ENCODE results near the gene CHML. TPM values are rescaled to one million over a fixed set of nuclear protein-coding genes. Genes with fewer than 3 reads are reported as not detected.

CHML gene
- total RNA-seq, 2 donors from 2014 or later: 1.6 to 3.6 TPM

- H3K4me3 ChIP-seq: no peak overlapping the region
- ATAC-seq (no peak), DNase-seq (no peak)
- no peak for TF ChIP-seq CTCF (IDR thresholded peaks at IDR 0.05)
- no peak for TF ChIP-seq POLR2A (IDR thresholded peaks at IDR 0.05)
- no peaks in the 10 kb centered on the region for H3K27me3 ChIP-seq
- intact Hi-C loops (cut with DNase I): no loop called here
- no peaks in the 10 kb centered on the region for H3K9me3 ChIP-seq
- H3K27ac ChIP-seq: no peak overlapping the region
- H3K4me1 ChIP-seq: peaks cover 38% of the 10 kb centered on the region
- H3K36me3 ChIP-seq (replicated peaks in 1 of 2; ENCODE audit: insufficient read depth in 1 of 2, low read depth in 2 of 2): no peaks in the 10 kb centered on the region
- 65 to 88% methylated on average over 1 of the region's 1 CpG for WGBS, 2 donors
Observed at GRCh38 chr1:241611736-241612135, 28.4 kb downstream of the CHML start.

GRCh38 chr1:241611063-241611462 lies 29.1 kb downstream of the CHML start:
- 0 to 11% methylated on average over 3 of the region's 3 CpGs for WGBS, 2 donors
- no peak for DNase-seq
- no peaks in the 10 kb centered on the region for H3K27me3 ChIP-seq
- no peak overlapping the region for H3K27ac ChIP-seq
- H3K36me3 ChIP-seq (replicated peaks in 1 of 2; ENCODE audit: insufficient read depth in 1 of 2, low read depth in 2 of 2): no peaks in the 10 kb centered on the region
- intact Hi-C loops (cut with DNase I): no loop called here
- no peak overlapping the region for H3K4me3 ChIP-seq
- TF ChIP-seq POLR2A (IDR thresholded peaks at IDR 0.05) (no peak), CTCF (IDR thresholded peaks at IDR 0.05) (peak; percentile 24 to 76 (median 72))
- H3K9me3 ChIP-seq: no peaks in the 10 kb centered on the region
- H3K4me1 ChIP-seq: peaks cover 37% of the 10 kb centered on the region
- peak; percentile 76 for ATAC-seq

- H3K9me3 ChIP-seq: no peaks in the 10 kb centered on the region
- no peak overlapping the region for H3K4me3 ChIP-seq
- intact Hi-C loops (cut with DNase I): no loop called here
- TF ChIP-seq CTCF (IDR thresholded peaks at IDR 0.05) (no peak), POLR2A (IDR thresholded peaks at IDR 0.05) (no peak)
- no peak overlapping the region for H3K27ac ChIP-seq
- ATAC-seq: peak; percentile 65
- no peaks in the 10 kb centered on the region for H3K27me3 ChIP-seq
- no peaks in the 10 kb centered on the region for H3K36me3 ChIP-seq (replicated peaks in 1 of 2; ENCODE audit: insufficient read depth in 1 of 2, low read depth in 2 of 2)
- peaks cover 29% of the 10 kb centered on the region for H3K4me1 ChIP-seq
- DNase-seq: peak; percentile 32 to 65 (median 50)
- 15 to 19% methylated on average over 8 of the region's 8 CpGs for WGBS, 2 donors
Observed at GRCh38 chr1:241610056-241610815, 29.9 kb downstream of the CHML start.

GRCh38 chr1:241608379-241609033 lies 31.7 kb downstream of the CHML start:
- Histone ChIP-seq H3K27me3 (no peaks in the 10 kb centered on the region), H3K9me3 (no peaks in the 10 kb centered on the region), H3K4me3 (no peak overlapping the region), H3K4me1 (peaks cover 22% of the 10 kb centered on the region), H3K27ac (no peak overlapping the region), H3K36me3 (replicated peaks in 1 of 2; ENCODE audit: insufficient read depth in 1 of 2, low read depth in 2 of 2) (no peaks in the 10 kb centered on the region)
- ATAC-seq (no peak), DNase-seq (no peak)
- WGBS, 2 donors: 40% methylated on average over 3 of the region's 3 CpGs
- TF ChIP-seq POLR2A (IDR thresholded peaks at IDR 0.05): no peak
- no peak for TF ChIP-seq CTCF (IDR thresholded peaks at IDR 0.05)
- intact Hi-C loops (cut with DNase I): no loop called here
